Measurements from ENCODE around the gene RNF227.
A peak's percentile ranks its signal among the peaks of the same experiment; 100 is the strongest.

Gene RNF227

DNA sequence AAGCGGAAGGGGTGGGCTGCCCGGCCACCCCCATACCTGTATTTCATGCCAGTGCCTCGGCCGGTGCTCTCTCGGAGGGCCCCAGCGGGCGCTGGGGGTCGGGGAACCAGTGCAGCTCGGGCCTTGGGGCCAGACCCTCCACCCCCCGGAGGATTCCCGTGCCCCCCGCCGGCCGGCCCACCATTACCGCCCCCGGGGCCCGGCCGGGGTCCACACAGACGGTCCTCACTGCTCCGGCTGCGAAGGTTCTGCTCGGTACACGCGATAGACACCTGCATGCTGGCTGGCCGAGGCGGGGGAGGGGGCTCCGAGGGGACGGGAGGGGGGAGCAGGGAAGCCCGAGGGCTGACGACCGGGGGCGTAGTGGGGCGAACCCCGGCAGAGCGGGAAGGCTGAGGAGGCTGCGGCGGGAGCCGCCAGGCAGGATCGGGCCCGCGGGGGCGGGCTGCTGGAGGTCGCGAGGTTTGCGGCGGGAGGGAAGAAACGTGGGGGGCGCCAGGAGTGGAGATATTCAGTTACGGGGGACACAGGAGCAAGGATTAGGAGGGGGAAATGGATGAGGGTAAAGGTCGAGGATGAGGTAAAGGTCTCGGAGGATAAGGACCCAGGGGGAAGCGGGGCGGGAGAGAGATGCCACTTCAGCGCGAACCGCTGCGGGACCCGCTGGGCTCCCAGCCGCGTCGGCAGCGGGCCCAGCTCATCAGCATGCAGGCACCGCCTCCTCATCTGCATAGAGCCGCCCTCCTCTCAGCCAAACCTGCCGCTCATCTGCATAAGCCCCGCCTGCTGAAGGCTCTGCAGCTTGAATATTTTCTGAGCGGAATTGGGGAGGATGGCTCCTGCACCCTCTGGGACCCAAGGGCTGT is 13.3 kb upstream of the RNF227 start, which contains the start of gene KCNAB3:
TSS of gene KCNAB3 (minus strand) at position 699 of the 866 bp plus-strand sequence. CDS start at position 278, 421 bp downstream.
- peak; percentile 69 for DNase-seq

DNA sequence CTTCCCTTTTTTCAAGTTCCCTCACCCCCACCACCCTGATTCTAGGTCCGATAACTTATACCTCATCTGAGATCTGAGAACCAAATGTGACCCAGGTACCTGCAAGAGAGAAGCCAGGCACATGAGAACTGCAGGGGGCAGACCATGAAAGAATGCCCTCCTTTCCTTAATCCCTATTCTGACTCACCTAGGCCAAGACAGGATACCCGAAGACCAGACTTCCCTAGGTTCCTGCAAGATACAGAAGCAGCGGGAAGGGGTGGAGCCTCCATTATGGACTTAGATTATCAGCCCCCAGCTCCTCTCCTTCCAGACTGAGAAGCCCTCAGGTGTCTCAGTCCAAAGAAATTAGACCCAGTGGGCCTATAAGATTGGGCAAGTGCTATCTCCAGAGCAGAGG is 11.5 kb upstream of the RNF227 start:
- no peak for DNase-seq

DNA sequence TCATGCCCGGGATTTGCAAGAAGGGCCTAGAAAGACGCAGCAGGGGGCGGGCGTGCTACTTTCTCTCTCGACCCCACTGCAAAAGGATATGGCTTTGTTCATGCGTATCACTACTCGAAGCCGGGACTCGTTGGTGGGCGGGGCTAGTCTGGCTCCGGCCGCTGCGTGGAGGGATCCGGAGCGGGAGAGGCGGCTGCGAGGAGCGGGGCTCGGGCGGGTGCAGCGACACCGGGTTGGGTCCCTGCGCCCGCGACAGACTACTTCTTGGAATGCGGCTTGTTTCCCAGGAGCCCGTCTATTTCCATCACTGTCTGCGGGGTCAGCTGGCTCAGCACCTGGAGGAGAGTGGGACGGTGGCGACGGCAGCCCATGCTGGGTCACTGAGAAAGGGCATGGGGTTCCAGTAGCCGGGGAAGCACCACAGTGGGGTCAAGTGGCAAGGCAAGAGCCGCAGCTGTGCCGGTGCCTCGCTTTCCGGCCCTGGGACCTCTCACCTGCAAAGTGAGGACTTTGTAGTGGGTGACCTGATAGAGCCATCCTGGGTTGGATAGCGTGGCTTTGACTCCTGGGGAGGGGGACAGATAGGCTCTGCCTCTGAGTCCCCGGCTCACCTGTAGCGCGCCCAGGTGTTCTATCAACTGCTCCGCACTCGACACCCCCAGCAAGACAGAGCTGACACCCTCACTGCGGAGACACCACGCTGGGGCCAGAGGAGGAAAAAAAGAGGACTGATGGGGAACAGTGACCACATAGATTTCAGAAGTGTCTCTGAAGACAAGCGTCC is 6.9 kb upstream of the RNF227 start:
- peak; percentile 88 for DNase-seq

DNA sequence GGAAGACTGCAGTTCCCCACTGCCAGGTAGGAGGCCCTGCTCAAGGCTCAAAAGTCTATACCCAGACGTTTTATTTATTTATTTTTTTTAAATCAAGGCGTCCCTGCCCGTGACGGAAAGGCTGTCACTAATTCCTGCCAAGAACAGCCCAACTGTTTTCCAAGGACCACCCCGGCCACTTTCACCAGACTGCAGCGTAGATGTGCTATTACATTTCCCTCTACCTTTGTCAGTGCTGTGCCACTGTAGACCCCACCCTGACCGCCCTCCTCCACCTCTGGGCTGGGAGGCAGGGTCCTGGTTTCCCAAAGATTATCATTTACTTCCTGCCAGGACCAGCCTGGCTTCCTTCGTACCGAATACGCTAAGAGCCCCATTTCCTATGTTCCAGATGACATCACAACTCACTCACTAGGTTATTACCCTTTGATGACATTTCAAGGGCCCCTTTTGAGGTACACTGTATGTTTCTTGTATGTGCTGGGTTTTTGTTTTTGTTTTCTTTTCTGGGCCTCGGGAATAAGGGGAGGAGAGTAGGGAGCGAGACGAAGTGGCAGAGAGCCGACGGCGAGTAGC is 6.3 kb upstream of the RNF227 start:
- no peak for DNase-seq

DNA sequence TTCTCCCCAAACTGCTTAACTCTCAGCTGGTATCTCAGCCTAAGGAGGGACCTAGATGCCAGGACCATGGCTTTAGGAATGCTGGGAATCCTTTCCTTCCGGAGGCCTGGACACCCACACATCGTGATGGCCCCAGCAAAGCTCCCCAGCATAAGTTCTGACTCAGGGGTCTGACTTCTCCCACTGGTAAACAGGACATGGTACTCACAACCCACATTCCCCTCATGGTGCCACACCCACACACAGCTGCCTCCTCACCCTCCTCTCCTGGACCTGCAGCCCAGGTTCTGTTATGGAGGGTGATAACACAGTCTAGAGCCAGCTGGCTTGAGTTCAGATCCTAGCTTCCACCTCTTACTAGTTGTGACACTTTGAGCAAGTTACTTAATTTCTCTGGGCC is 719 bp upstream of the RNF227 start:
- DNase-seq, result no peak

DNA sequence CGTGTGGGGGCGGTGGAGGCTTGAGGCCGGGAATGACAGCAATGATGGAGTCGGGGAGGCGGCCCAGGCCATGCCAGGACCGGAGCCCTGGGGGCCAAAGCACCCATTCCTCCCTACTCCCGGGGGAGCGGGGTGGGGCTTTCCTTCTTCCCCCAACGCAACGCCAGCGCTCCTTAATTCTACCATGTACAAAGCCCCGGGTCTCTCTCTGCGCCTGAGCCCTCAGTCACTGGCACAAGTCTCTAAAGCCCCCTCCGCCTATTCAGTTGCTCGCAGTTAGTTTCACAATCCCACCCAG is 245 bp upstream of the RNF227 start:
- DNase-seq, result no peak

DNA sequence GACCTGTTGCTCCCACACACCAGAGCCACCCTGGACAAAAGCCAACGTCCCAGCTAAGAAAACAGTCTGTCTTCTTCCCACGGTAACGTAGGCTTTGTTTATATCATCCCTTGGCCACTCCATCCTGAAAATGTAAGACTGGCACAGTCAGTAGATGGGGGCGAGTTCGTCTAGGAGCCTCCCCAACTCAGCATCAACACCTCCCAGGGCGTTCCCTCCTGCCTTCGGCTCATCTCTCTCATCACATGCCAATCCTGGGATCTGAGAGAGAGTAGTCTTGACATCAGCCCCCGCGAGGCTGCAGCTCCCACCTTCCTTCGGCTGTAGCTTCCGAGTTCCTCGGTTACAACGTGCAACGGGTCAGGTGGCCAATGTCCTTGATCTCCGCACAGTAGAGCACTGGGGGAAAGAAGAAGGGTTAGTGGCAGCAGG is 894 bp downstream of the RNF227 start:
- DNase-seq, result no peak

DNA sequence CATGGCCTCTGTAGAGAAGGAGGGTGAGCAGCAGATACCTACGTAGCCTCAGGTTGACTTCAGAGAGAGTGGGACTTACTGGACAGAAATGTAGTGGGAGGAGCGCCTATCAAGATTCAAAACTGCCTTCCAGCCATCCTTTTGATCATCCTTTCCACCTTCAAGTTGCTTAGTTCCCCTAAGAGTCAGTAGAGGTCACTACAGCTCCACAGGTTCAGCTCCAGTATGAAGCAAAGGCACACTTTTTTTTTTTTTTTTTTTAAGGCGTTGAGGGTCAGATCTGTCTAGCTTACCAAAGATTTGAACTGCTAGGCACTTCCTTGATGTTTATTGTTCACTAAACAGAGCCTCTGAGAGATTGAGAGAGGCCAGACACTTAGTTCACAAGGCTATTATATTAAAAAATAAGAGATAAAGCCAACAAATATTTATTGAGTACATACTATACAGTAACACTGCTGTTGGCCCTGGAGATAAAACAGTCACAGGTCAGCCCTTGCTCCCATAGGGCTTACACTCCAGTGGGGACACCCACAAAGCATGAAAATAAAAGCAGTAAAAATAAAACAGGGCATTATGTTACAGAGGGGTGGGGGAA is 3.1 kb downstream of the RNF227 start:
- peak; percentile 55 for DNase-seq

DNA sequence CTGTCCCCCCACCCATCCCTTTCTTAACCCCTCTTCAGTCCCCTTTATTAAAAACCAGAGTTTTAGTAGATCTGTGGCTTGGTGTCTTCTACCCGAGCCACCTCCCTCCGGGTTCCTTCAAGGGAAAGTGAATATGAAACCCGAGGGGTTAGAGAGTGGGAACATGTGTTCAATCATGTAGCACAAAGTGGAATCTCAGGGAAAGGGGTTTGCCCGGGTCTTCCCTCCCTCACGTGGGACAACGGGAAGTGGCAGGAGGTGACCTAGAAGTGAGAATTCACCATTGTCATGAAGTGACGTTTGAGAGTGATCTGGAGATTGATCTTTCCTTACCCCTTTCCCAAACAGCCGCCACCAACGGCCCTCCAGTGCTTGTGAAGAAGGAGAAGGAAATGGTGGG is 5.0 kb downstream of the RNF227 start:
- DNase-seq, result no peak

DNA sequence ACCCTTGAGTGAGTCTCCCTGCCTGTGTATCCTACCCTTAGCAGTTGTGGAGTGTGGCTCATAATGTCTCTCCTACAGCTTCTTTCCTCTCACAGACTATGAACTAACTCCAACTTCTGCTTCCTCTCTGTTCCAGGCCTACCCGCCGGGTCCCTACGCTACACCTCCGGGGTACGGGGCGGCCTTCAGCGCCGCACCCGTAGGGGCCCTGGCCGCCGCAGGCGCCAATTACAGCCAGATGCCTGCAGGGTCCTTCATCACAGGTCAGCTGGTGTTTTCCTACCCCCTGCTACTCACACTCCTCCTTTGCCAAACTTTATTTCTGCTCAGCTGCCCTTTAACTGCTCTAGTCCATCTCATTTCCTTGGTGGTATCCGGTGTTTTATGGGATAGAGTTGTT is 5.4 kb downstream of the RNF227 start:
- no peak for DNase-seq

DNA sequence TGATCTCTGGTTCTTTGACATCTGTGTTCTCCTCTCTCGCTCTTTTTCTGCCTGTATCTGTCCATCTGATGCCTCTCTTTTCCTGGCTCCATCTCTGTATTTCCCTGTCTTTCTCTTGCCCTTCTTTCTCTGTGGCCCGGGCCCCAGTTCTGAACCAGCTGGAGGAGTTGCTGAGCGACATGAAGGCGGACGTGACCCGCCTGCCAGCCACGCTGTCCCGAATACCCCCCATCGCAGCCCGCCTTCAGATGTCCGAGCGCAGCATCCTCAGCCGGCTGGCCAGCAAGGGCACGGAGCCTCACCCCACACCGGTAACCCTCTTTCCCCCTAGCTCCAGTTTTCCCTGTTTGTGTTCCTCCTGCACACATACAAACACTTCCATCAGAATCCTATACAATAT is 5.8 kb downstream of the RNF227 start:
- DNase-seq, result no peak

DNA sequence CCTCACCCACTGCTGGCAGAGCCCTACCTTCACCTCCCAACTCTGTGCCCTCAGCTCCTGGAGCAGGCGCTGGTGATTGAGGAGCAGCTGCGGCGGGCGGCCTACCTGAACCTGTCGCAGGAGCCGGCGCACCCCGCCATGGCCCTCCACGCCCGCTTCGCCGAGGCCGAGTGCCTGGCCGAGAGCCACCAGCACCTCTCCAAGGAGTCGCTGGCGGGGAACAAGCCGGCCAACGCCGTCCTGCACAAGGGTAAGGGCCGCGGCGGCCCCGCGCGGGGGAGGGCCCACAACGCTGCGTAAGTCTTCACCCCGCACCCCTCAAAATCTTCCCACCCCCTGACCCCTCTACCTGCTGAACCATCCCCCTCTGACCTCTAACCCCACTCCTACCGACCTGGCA is 7.0 kb downstream of the RNF227 start:
- DNase-seq, result no peak

DNA sequence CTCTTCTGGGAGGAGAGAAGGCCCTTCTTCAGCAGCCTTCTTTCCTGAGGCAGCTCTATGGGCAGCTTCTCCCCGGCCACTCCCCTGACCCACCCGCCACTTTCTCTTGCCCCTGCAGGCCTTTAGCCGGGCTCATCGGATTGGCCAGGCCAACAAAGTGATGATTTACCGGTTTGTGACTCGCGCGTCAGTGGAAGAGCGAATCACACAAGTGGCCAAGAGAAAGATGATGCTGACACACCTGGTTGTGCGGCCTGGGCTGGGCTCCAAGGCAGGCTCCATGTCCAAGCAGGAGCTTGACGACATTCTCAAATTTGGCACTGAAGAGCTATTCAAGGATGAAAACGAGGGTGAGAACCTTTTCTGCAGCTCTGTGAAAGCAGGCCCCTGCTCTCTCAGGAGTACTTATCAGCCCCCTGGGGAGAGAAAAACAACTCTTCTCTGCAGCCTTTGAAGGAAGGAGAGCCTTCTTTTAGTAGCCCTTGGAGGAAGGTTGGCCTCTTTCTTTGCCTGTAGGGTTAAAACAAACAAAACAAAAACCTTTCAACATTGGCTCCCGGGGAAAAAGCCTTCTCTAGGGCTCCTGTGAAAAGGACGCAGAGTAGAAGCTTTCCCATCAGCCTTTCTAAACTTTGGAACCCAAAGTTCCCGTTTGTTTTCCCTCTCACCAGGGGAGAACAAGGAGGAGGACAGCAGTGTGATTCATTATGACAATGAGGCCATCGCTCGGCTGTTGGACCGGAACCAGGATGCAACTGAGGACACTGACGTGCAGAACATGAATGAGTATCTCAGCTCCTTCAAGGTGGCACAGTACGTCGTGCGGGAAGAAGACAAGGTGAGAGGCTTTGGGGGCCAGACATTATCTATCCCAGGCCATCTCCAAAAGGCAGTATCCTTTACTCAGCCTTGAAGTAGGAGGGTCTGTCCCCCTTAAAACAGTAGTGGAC is 12.7 kb downstream of the RNF227 start:
- no peak for DNase-seq

DNA sequence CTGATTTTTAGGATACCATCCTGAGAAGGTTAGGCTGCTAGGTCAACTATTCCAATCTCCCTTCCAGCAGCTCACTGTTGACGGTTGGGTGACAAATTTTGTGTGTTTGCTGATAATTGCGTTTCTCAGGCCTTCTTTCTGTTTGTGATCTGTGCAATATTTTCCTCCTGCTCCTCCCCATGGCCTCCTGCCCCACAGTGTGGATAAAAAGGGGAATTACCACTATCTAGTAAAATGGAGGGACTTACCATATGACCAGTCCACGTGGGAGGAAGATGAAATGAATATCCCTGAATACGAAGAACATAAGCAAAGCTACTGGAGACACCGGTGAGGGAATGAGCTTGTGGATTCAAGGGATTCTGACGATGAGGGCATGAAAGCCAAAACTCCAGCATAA is 18.3 kb downstream of the RNF227 start:
- DNase-seq, result peak; percentile 27

DNA sequence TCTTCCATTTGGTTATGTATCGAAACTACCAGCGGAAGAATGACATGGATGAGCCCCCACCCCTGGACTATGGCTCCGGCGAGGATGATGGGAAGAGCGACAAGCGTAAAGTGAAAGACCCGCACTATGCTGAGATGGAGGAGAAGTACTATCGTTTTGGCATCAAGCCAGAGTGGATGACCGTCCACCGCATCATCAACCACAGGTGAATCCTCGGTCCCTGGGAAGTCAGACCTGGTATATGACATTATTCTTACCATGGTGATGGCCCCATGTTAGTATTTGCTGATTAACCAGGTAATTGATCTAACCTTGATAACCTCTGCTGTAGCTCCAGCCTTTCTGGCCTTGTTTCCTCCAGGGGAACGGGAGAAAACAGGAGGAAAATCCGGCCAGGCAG is 19.0 kb downstream of the RNF227 start:
- no peak for DNase-seq

DNA sequence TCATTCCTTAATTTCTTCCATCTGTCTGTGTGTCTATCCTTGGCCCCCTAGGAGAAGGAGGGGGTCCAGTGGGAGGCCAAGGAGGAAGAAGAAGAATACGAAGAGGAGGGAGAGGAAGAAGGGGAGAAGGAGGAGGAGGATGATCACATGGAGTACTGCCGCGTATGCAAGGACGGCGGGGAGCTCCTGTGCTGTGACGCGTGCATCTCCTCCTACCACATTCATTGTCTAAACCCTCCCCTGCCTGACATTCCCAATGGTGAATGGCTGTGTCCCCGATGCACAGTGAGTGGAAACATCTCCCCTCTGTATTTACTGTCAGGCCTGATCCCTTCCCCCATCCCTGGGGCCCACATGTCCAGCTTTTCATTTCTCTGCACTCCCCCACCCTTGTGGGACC is 21.2 kb downstream of the RNF227 start:
- no peak for DNase-seq

DNA sequence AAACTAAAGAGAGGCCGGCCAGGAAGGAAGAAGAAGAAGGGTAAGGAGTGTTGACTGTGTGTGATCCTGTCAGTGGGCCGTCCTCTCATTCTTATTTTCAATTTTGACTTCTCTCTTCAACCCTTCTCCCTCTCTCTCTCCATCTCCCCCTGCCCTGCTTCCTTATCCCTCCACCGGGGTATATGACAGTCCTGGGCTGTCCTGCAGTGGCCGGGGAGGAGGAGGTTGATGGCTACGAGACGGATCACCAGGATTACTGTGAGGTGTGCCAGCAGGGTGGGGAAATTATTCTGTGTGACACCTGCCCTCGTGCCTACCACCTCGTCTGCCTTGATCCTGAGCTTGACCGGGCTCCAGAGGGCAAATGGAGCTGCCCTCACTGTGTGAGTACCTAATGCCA is 21.9 kb downstream of the RNF227 start:
- no peak for DNase-seq

DNA sequence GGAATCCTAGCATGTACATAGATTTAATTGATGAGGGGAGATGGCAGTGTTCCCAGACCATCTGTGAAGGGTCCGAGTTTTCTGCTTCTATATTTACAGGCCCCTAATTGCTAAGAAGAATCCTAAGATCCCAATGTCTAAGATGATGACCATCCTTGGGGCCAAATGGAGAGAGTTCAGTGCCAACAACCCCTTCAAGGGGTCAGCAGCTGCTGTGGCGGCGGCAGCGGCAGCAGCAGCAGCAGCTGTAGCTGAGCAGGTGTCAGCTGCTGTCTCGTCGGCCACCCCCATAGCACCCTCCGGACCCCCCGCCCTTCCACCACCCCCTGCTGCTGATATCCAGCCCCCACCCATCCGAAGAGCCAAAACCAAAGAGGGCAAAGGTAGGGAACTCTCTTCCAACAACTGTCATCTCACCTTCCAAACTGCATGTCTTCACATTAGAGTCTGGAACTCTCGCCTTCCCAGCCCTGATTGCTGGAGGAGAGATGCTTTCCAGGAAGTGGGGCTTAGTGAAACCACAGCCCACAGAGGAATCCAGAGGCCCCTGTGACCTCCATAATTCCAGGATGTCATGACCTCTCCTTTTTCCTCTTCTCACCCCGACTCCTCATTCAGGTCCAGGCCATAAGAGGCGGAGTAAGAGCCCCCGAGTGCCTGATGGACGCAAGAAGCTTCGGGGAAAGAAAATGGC is 22.8 kb downstream of the RNF227 start:
- no peak for DNase-seq

DNA sequence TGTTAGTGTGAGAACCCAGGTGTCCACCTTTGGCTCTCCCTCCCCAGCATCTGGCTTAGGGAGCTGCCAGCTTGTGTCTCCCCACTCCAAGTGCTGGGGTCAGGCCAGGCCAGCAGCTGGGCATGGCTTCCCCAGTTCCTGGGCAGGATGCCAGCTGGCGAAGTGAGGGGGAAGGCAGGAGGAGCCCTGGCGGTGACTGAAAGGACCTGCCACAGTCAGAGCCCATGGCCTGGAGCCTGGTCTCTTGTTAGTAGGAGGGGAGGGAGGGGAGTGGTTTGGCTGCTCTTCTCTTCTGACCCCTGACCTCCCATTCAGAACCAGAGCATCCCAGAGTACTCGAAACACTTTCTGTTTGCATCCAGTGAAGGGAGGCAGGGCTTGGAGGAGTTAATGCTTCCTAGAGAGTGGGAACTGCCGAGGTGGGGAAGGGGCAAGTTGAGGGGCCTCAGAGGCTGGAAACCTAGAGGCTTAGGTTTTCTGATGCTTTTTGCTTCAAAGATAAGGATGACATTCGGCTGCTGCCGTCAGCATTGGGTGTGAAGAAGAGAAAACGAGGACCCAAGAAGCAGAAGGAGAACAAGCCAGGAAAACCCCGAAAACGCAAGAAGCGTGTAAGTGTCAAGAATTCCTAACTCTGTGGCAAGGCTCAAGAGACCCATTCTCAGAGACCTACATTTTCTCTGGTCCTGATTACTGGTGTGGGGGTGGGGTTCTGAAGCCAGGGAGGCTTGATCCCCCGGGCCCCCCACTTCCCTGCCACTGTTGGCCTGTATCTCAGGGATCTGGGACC is 26.7 kb downstream of the RNF227 start:
- DNase-seq, result peak; percentile 69

DNA sequence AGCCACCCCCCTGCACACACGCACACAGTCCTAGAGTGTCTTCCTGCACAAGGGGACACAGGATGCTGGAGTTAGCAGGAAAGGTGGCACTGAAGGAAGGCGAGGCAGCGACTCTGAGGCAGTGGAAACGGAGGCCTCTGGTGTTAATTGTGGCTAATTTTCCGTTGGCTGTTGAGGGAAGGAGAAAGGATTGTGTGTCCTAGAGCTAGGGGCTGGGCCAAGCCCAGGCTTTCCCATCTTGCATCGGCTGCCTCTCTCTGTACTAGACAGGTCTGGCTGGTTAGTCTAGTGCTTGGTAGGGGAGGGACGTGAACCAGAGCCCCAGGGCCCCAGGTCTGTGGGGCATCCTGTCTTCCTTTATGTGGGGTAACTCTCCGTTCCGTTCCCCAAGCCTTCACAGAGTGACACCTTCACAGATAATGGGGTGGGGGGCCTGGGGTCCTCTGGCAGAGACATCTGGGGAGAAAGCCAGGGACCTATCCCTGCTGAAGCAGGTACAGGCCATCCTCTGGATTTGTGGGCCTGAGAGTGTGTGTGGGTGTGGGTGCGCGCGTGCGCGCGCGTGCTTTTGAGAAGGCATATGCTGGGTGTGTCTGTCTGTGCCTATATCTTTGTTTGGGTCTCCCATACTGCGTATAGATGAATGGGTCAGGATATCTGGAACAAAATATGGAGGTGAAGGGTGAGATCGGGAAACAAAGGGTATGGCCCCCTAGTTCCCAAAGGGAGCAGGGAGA is 27.7 kb downstream of the RNF227 start, which contains the start of gene CHD3:
TSS of gene CHD3 (plus strand) at position 606 of the 737 bp plus-strand sequence. CDS start 212 bp downstream, outside the sequence.
- DNase-seq, result peak; percentile 78

All from activated CD4-positive, alpha-beta T cell treated with anti-CD3 and anti-CD28 coated beads for 48 hours (primary cell).